ENCODE measurements around the gene ATP2B2.

ATP2B2 gene

GRCh38 chr3:10498271-10498670 lies 7.1 kb downstream of the ATP2B2 start:
- Histone ChIP-seq H3K27me3 (ENCODE audit: control insufficient read depth, insufficient read depth, low read length) (no peaks in the 10 kb centered on the region), H3K9ac (ENCODE audit: low read depth, low read length) (no peak overlapping the region), H3K9me3 (ENCODE audit: control insufficient read depth, insufficient read depth, low read length) (no peaks in the 10 kb centered on the region), H3K4me1 (ENCODE audit: control insufficient read depth, insufficient read depth, low read length) (no peaks in the 10 kb centered on the region), H3K4me3 (ENCODE audit: low read depth, low read length) (no peak overlapping the region), H3K36me3 (ENCODE audit: control insufficient read depth, insufficient read depth, low read length) (no peaks in the 10 kb centered on the region)

GRCh38 chr3:10497439-10497838 lies 7.9 kb downstream of the ATP2B2 start:
- no peaks in the 10 kb centered on the region for H3K4me1 ChIP-seq (ENCODE audit: control insufficient read depth, insufficient read depth, low read length)
- H3K36me3 ChIP-seq (ENCODE audit: control insufficient read depth, insufficient read depth, low read length) = no peaks in the 10 kb centered on the region
- H3K9me3 ChIP-seq (ENCODE audit: control insufficient read depth, insufficient read depth, low read length) = no peaks in the 10 kb centered on the region
- H3K9ac ChIP-seq (ENCODE audit: low read depth, low read length) = no peak overlapping the region
- no peaks in the 10 kb centered on the region for H3K27me3 ChIP-seq (ENCODE audit: control insufficient read depth, insufficient read depth, low read length)
- no peak overlapping the region for H3K4me3 ChIP-seq (ENCODE audit: low read depth, low read length)

GRCh38 chr3:10496121-10496863 lies 9.1 kb downstream of the ATP2B2 start:
- no peaks in the 10 kb centered on the region for H3K36me3 ChIP-seq (ENCODE audit: control insufficient read depth, insufficient read depth, low read length)
- no peak overlapping the region for H3K4me3 ChIP-seq (ENCODE audit: low read depth, low read length)
- H3K27me3 ChIP-seq (ENCODE audit: control insufficient read depth, insufficient read depth, low read length) = no peaks in the 10 kb centered on the region
- no peaks in the 10 kb centered on the region for H3K4me1 ChIP-seq (ENCODE audit: control insufficient read depth, insufficient read depth, low read length)
- no peaks in the 10 kb centered on the region for H3K9me3 ChIP-seq (ENCODE audit: control insufficient read depth, insufficient read depth, low read length)
- no peak overlapping the region for H3K9ac ChIP-seq (ENCODE audit: low read depth, low read length)

- H3K27me3 ChIP-seq (ENCODE audit: control insufficient read depth, insufficient read depth, low read length) = no peaks in the 10 kb centered on the region
- no peaks in the 10 kb centered on the region for H3K9me3 ChIP-seq (ENCODE audit: control insufficient read depth, insufficient read depth, low read length)
- H3K9ac ChIP-seq (ENCODE audit: low read depth, low read length) = no peak overlapping the region
- no peaks in the 10 kb centered on the region for H3K4me1 ChIP-seq (ENCODE audit: control insufficient read depth, insufficient read depth, low read length)
- H3K36me3 ChIP-seq (ENCODE audit: control insufficient read depth, insufficient read depth, low read length) = no peaks in the 10 kb centered on the region
- H3K4me3 ChIP-seq (ENCODE audit: low read depth, low read length) = no peak overlapping the region
Measured at GRCh38 chr3:10495614-10496013, 9.8 kb downstream of the ATP2B2 start.

GRCh38 chr3:10495003-10495402 lies 10.4 kb downstream of the ATP2B2 start:
- Histone ChIP-seq H3K9ac (ENCODE audit: low read depth, low read length) (no peak overlapping the region), H3K4me3 (ENCODE audit: low read depth, low read length) (no peak overlapping the region), H3K36me3 (ENCODE audit: control insufficient read depth, insufficient read depth, low read length) (no peaks in the 10 kb centered on the region), H3K9me3 (ENCODE audit: control insufficient read depth, insufficient read depth, low read length) (no peaks in the 10 kb centered on the region), H3K4me1 (ENCODE audit: control insufficient read depth, insufficient read depth, low read length) (no peaks in the 10 kb centered on the region), H3K27me3 (ENCODE audit: control insufficient read depth, insufficient read depth, low read length) (no peaks in the 10 kb centered on the region)

GRCh38 chr3:10494180-10494579 lies 11.2 kb downstream of the ATP2B2 start:
- no peak overlapping the region for H3K4me3 ChIP-seq (ENCODE audit: low read depth, low read length)
- no peaks in the 10 kb centered on the region for H3K9me3 ChIP-seq (ENCODE audit: control insufficient read depth, insufficient read depth, low read length)
- no peaks in the 10 kb centered on the region for H3K36me3 ChIP-seq (ENCODE audit: control insufficient read depth, insufficient read depth, low read length)
- no peak overlapping the region for H3K9ac ChIP-seq (ENCODE audit: low read depth, low read length)
- H3K27me3 ChIP-seq (ENCODE audit: control insufficient read depth, insufficient read depth, low read length) = no peaks in the 10 kb centered on the region
- H3K4me1 ChIP-seq (ENCODE audit: control insufficient read depth, insufficient read depth, low read length) = no peaks in the 10 kb centered on the region

- Histone ChIP-seq H3K4me3 (ENCODE audit: low read depth, low read length) (no peak overlapping the region), H3K9ac (ENCODE audit: low read depth, low read length) (no peak overlapping the region), H3K27me3 (ENCODE audit: control insufficient read depth, insufficient read depth, low read length) (no peaks in the 10 kb centered on the region), H3K4me1 (ENCODE audit: control insufficient read depth, insufficient read depth, low read length) (no peaks in the 10 kb centered on the region), H3K36me3 (ENCODE audit: control insufficient read depth, insufficient read depth, low read length) (no peaks in the 10 kb centered on the region), H3K9me3 (ENCODE audit: control insufficient read depth, insufficient read depth, low read length) (no peaks in the 10 kb centered on the region)
Measured at GRCh38 chr3:10493202-10493589, 12.2 kb downstream of the ATP2B2 start.

- Histone ChIP-seq H3K36me3 (ENCODE audit: control insufficient read depth, insufficient read depth, low read length) (no peaks in the 10 kb centered on the region), H3K4me3 (ENCODE audit: low read depth, low read length) (no peak overlapping the region), H3K27me3 (ENCODE audit: control insufficient read depth, insufficient read depth, low read length) (no peaks in the 10 kb centered on the region), H3K9me3 (ENCODE audit: control insufficient read depth, insufficient read depth, low read length) (no peaks in the 10 kb centered on the region), H3K9ac (ENCODE audit: low read depth, low read length) (no peak overlapping the region), H3K4me1 (ENCODE audit: control insufficient read depth, insufficient read depth, low read length) (no peaks in the 10 kb centered on the region)
Measured at GRCh38 chr3:10492364-10493201, 12.8 kb downstream of the ATP2B2 start.

- no peaks in the 10 kb centered on the region for H3K36me3 ChIP-seq (ENCODE audit: control insufficient read depth, insufficient read depth, low read length)
- no peak overlapping the region for H3K4me3 ChIP-seq (ENCODE audit: low read depth, low read length)
- H3K4me1 ChIP-seq (ENCODE audit: control insufficient read depth, insufficient read depth, low read length) = no peaks in the 10 kb centered on the region
- H3K9me3 ChIP-seq (ENCODE audit: control insufficient read depth, insufficient read depth, low read length) = no peaks in the 10 kb centered on the region
- no peaks in the 10 kb centered on the region for H3K27me3 ChIP-seq (ENCODE audit: control insufficient read depth, insufficient read depth, low read length)
- H3K9ac ChIP-seq (ENCODE audit: low read depth, low read length) = no peak overlapping the region
Measured at GRCh38 chr3:10489746-10490483, 15.5 kb downstream of the ATP2B2 start.

GRCh38 chr3:10487988-10488633 lies 17.3 kb downstream of the ATP2B2 start:
- H3K9ac ChIP-seq (ENCODE audit: low read depth, low read length) = no peak overlapping the region
- no peaks in the 10 kb centered on the region for H3K9me3 ChIP-seq (ENCODE audit: control insufficient read depth, insufficient read depth, low read length)
- H3K4me3 ChIP-seq (ENCODE audit: low read depth, low read length) = no peak overlapping the region
- no peaks in the 10 kb centered on the region for H3K4me1 ChIP-seq (ENCODE audit: control insufficient read depth, insufficient read depth, low read length)
- H3K27me3 ChIP-seq (ENCODE audit: control insufficient read depth, insufficient read depth, low read length) = no peaks in the 10 kb centered on the region
- H3K36me3 ChIP-seq (ENCODE audit: control insufficient read depth, insufficient read depth, low read length) = no peaks in the 10 kb centered on the region

- Histone ChIP-seq H3K4me1 (ENCODE audit: control insufficient read depth, insufficient read depth, low read length) (no peaks in the 10 kb centered on the region), H3K9me3 (ENCODE audit: control insufficient read depth, insufficient read depth, low read length) (no peaks in the 10 kb centered on the region), H3K36me3 (ENCODE audit: control insufficient read depth, insufficient read depth, low read length) (no peaks in the 10 kb centered on the region), H3K4me3 (ENCODE audit: low read depth, low read length) (no peak overlapping the region), H3K27me3 (ENCODE audit: control insufficient read depth, insufficient read depth, low read length) (no peaks in the 10 kb centered on the region), H3K9ac (ENCODE audit: low read depth, low read length) (no peak overlapping the region)
Measured at GRCh38 chr3:10485806-10486205, 19.6 kb downstream of the ATP2B2 start.
